ENCODE results near the gene GALR2. TPM values are rescaled to one million over a fixed set of nuclear protein-coding genes. Genes with fewer than 3 reads are reported as not detected.

GALR2 gene
- total RNA-seq, 1 donor from 2014 or later, result 0.36 TPM

- H3K9ac ChIP-seq (ENCODE audit: low read length), result no peak overlapping the region
- H3K36me3 Mint-ChIP-seq (ENCODE audit: low read depth, unreplicated experiment), result peaks cover 14% of the 10 kb centered on the region
- no peaks in the 10 kb centered on the region for H3K79me2 ChIP-seq (ENCODE audit: insufficient read depth, low read length)
- H3K27me3 Mint-ChIP-seq (ENCODE audit: low read depth, unreplicated experiment), result peaks cover 26% of the 10 kb centered on the region
- peaks cover 2% of the 10 kb centered on the region for H3K4me1 ChIP-seq (ENCODE audit: insufficient read depth, low read length)
- no peak overlapping the region for H2AFZ ChIP-seq (ENCODE audit: low read depth, low read length)
- H3K27me3 ChIP-seq (ENCODE audit: insufficient read depth, low read length), result peaks cover 41% of the 10 kb centered on the region
- no peak overlapping the region for H3K27ac ChIP-seq (ENCODE audit: low read depth, low read length)
- peaks cover 28% of the 10 kb centered on the region for H4K20me1 ChIP-seq (ENCODE audit: insufficient read depth, low read length)
- H3K4me3 ChIP-seq (ENCODE audit: insufficient read depth, low read depth, low read length), result no peak overlapping the region
- H3K27ac Mint-ChIP-seq (ENCODE audit: unreplicated experiment), result no peak overlapping the region
- H3K4me1 Mint-ChIP-seq (ENCODE audit: low read depth, unreplicated experiment), result peaks cover 18% of the 10 kb centered on the region
- DNase-seq (ENCODE audit: low read depth) (no peak), FAIRE-seq (no peak)
- TF ChIP-seq CTCF (IDR thresholded peaks at IDR 0.05; ENCODE audit: insufficient read depth, low read depth, low read length), result no peak
- no peak for TF ChIP-seq EZH2 (IDR thresholded peaks at IDR 0.05; ENCODE audit: insufficient read depth, low read length)
- peaks cover 7% of the 10 kb centered on the region for H3K36me3 ChIP-seq (ENCODE audit: insufficient read depth, low read length)
- H3K4me3 Mint-ChIP-seq (ENCODE audit: unreplicated experiment), result peak overlapping the region; percentile 69
- no peak overlapping the region for H3K4me2 ChIP-seq (ENCODE audit: low read length)
- H3K9me3 Mint-ChIP-seq (ENCODE audit: unreplicated experiment), result no peaks in the 10 kb centered on the region
- H3K9me3 ChIP-seq (ENCODE audit: insufficient read depth, low read depth, low read length), result no peaks in the 10 kb centered on the region
Observed at GRCh38 chr17:76081295-76082210, 7.0 kb downstream of the GALR2 start.

GRCh38 chr17:76082326-76083251 lies 8.0 kb downstream of the GALR2 start:
- peaks cover 30% of the 10 kb centered on the region for H3K27me3 ChIP-seq (ENCODE audit: insufficient read depth, low read length)
- no peak for FAIRE-seq
- no peak for DNase-seq (ENCODE audit: low read depth)
- H4K20me1 ChIP-seq (ENCODE audit: insufficient read depth, low read length), result peaks cover 28% of the 10 kb centered on the region
- H3K4me1 ChIP-seq (ENCODE audit: insufficient read depth, low read length), result no peaks in the 10 kb centered on the region
- no peaks in the 10 kb centered on the region for H3K79me2 ChIP-seq (ENCODE audit: insufficient read depth, low read length)
- Mint-ChIP-seq H3K9me3 (ENCODE audit: unreplicated experiment) (no peaks in the 10 kb centered on the region), H3K4me1 (ENCODE audit: low read depth, unreplicated experiment) (peaks cover 18% of the 10 kb centered on the region), H3K27ac (ENCODE audit: unreplicated experiment) (peak overlapping the region; percentile 85), H3K4me3 (ENCODE audit: unreplicated experiment) (no peak overlapping the region), H3K36me3 (ENCODE audit: low read depth, unreplicated experiment) (peaks cover 14% of the 10 kb centered on the region), H3K27me3 (ENCODE audit: low read depth, unreplicated experiment) (peaks cover 18% of the 10 kb centered on the region)
- H3K27ac ChIP-seq (ENCODE audit: low read depth, low read length), result no peak overlapping the region
- H2AFZ ChIP-seq (ENCODE audit: low read depth, low read length), result no peak overlapping the region
- H3K4me2 ChIP-seq (ENCODE audit: low read length), result no peak overlapping the region
- no peak overlapping the region for H3K4me3 ChIP-seq (ENCODE audit: insufficient read depth, low read depth, low read length)
- TF ChIP-seq EZH2 (IDR thresholded peaks at IDR 0.05; ENCODE audit: insufficient read depth, low read length), result no peak
- TF ChIP-seq CTCF (IDR thresholded peaks at IDR 0.05; ENCODE audit: insufficient read depth, low read depth, low read length), result no peak
- no peaks in the 10 kb centered on the region for H3K9me3 ChIP-seq (ENCODE audit: insufficient read depth, low read depth, low read length)
- H3K36me3 ChIP-seq (ENCODE audit: insufficient read depth, low read length), result peaks cover 9% of the 10 kb centered on the region
- no peak overlapping the region for H3K9ac ChIP-seq (ENCODE audit: low read length)
